Right lobe of liver (tissue), 6 donors: ENCODE data around the gene RASSF4. TPM values are rescaled to one million over a fixed set of nuclear protein-coding genes. Genes with fewer than 3 reads are reported as not detected.
"Not testable (repeated sequence)": the region's sequence is repeated elsewhere in the genome, so short reads cannot be mapped to it uniquely, and the experiment has no call there.

Experiments used
- ATAC-seq, 4 donors: fragments of 200-7000 bp; cut with Tn5 transposase; one replicate each; pipeline ENCODE4 v1.9.1; 2020; ENCODE audit warnings: mild to moderate bottlenecking in 4 of 4, moderate library complexity in 4 of 4
- DNase-seq, 3 donors: peaks; one replicate each; pipeline ENCODE4 v3.0.0-alpha.2; 2020
- H3K27ac ChIP-seq, 3 donors: fragments of 200-600 bp; one replicate each; pipeline ENCODE4 v1.8.0; 2022
- H3K27me3 ChIP-seq, 2 donors: fragments of 200-600 bp; one replicate each; pipeline ENCODE4 v1.8.0; 2022
- H3K36me3 ChIP-seq, 4 donors: fragments of 200-600 bp; sonication (generic) in 1 of 4; one replicate each; pipeline versions ENCODE4 v1.5.1 to v1.8.0; 2017 to 2022; ENCODE audit warnings: control low read depth in 1 of 4
- H3K4me1 ChIP-seq, 4 donors: fragments of 200-600 bp; sonication (generic) in 1 of 4; one replicate each; pipeline versions ENCODE4 v1.5.1 to v1.8.0; 2017 to 2022; ENCODE audit warnings: control low read depth in 1 of 4
- H3K4me3 ChIP-seq, 3 donors: fragments of 200-600 bp; one replicate each; pipeline ENCODE4 v1.8.0; 2022
- H3K9me3 ChIP-seq, 4 donors: fragments of 200-600 bp; sonication (generic) in 1 of 4; one replicate each; pipeline versions ENCODE4 v1.5.1 to v1.8.0; 2017 to 2022; ENCODE audit warnings: control low read depth in 1 of 4
- POLR2A ChIP-seq: fragments of 450-650 bp; IDR thresholded peaks from one replicate; pipeline ENCODE4 v1.6.1; 2017; ENCODE audit warnings: antibody characterized with exemption, mild to moderate bottlenecking
- WGBS: methylation state at CpG from one replicate; pipeline ENCODE4 v1.1.6; 2018; ENCODE audit warnings: low coverage, low lambda C conversion rate; ENCODE audit not compliant: insufficient coverage; ENCODE audit errors: missing lambda C conversion rate; 5-methylcytosine and 5-hydroxymethylcytosine counted together
- intact Hi-C, 2 donors: fragments of 100-400 bp; cut with DNase I; formaldehyde crosslinking; loops; one replicate each; pipeline versions ENCODE4 v1.11.2 to v1.14.1; 2022
- total RNA-seq, 6 experiments: library from RNA; depleted of rRNA in 2 of 6; stranded (reverse); fragments of >200 nt in 2 of 6; fragmentation: NEBNext Ultra II Directional in 3 of 6; extraction: Animal tissue kit (Norgen Biotek cat#: 25700) in 3 of 6; gene quantifications; one replicate each; pipeline versions ENCODE4 v1.1.0 to v1.2.4, GENCODE V29; 2016 to 2023
- TF ChIP-seq, protein P1 (sequence below), 4 donors: fragments of 200-600 bp in 3 of 4; fragments of 450-650 bp in 1 of 4; IDR thresholded peaks; one replicate each; pipeline versions ENCODE4 v1.5.1 to v1.8.0; 2016 to 2022; ENCODE audit warnings: antibody characterized with exemption in 4 of 4, mild to moderate bottlenecking in 2 of 4
- donor health status: DM: no; HTN: yes; CAD: no.
- donor health status: DM: no; HTN: no; CAD: no.
- donor health status: DM: no; HTN: no; CAD: no.
- donor health status: DM: no; HTN: yes; CAD: no.
- donor health status: DM: no; HTN: yes; CAD: no.

RASSF4 gene
- total RNA-seq, 6 experiments from 2014 or later, result 13.6 to 28.5 (median 19.6) TPM

DNA sequence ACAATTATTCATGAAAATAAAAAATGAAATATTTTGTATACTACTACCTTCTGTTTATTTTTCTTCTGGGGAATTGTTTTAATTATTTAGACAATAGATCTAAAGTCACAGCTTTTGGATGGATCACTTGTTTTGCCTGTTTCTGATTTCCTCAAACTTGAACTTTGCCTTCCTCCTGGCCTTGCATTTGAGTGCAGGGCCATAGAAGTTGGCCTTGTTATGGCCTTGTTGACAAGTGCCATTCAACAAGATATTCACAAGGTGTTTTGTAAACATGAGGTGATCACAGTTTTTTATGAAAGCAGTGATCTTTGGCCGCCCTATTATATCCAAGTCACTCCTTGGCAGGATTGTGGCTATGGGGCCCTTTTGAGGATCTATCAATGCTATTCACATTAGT lies 45.7 kb downstream of the RASSF4 start:
- Histone ChIP-seq H3K4me3 (no peak overlapping the region), H3K4me1 (peaks cover 0 to 26% (median 2%) of the 10 kb centered on the region in 4 donors), H3K27ac (no peak overlapping the region), H3K27me3 (no peaks in the 10 kb centered on the region), H3K9me3 (no peaks in the 10 kb centered on the region), H3K36me3 (no peaks in the 10 kb centered on the region)
- 100% methylated on average over 1 of the region's 1 CpG for WGBS
- TF ChIP-seq, protein P1, sequence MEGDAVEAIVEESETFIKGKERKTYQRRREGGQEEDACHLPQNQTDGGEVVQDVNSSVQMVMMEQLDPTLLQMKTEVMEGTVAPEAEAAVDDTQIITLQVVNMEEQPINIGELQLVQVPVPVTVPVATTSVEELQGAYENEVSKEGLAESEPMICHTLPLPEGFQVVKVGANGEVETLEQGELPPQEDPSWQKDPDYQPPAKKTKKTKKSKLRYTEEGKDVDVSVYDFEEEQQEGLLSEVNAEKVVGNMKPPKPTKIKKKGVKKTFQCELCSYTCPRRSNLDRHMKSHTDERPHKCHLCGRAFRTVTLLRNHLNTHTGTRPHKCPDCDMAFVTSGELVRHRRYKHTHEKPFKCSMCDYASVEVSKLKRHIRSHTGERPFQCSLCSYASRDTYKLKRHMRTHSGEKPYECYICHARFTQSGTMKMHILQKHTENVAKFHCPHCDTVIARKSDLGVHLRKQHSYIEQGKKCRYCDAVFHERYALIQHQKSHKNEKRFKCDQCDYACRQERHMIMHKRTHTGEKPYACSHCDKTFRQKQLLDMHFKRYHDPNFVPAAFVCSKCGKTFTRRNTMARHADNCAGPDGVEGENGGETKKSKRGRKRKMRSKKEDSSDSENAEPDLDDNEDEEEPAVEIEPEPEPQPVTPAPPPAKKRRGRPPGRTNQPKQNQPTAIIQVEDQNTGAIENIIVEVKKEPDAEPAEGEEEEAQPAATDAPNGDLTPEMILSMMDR (IDR thresholded peaks at IDR 0.05), result no peak
- no peak for TF ChIP-seq POLR2A
- intact Hi-C loops, result no loop called here
- DNase-seq (no peak), ATAC-seq (no peak)

DNA sequence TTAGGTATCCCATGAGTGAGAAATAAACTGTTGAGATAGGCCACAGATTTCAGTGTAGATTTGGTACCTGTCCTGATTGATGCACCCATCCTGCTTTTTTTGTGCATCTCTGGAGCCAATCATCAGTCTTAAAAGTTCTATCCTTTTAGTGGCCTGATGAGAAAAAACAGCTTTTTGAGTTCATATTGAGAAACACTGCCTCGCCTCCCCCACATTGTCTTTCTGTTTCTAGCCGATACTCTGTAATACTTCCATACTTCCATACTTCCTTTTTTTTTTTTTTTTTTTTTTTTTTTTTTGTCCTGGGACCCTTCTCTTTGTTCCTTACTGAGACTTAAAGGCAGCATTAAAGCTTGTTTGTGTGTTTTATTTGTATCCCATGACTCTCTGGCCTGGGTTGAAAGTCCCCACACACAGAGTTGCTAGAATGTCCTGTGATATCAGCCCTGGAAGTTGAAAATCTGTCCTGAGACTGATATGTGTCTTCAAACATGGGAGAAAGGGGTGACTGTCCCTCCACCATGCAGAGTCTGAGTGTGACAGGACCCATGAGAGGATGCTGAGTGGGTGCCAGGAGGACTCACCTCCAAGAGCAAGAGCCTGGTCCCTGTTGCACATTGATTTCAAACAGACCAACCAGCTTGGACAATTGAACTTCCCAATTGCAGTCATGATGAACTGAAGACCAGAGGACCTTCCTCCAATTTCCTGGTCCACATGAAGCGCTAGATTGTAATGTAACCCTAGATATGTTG lies 46.9 kb downstream of the RASSF4 start:
- Histone ChIP-seq H3K4me1 (peaks cover 0 to 25% (median 2%) of the 10 kb centered on the region in 4 donors), H3K36me3 (no peaks in the 10 kb centered on the region), H3K27ac (no peak overlapping the region), H3K9me3 (no peaks in the 10 kb centered on the region), H3K27me3 (no peaks in the 10 kb centered on the region), H3K4me3 (no peak overlapping the region)
- WGBS, result 67% methylated on average over 1 of the region's 3 CpGs
- ATAC-seq, result no peak
- intact Hi-C loops, result no loop called here
- DNase-seq, result no peak
- TF ChIP-seq POLR2A, result no peak
- TF ChIP-seq, protein P1 (IDR thresholded peaks at IDR 0.05), result no peak

DNA sequence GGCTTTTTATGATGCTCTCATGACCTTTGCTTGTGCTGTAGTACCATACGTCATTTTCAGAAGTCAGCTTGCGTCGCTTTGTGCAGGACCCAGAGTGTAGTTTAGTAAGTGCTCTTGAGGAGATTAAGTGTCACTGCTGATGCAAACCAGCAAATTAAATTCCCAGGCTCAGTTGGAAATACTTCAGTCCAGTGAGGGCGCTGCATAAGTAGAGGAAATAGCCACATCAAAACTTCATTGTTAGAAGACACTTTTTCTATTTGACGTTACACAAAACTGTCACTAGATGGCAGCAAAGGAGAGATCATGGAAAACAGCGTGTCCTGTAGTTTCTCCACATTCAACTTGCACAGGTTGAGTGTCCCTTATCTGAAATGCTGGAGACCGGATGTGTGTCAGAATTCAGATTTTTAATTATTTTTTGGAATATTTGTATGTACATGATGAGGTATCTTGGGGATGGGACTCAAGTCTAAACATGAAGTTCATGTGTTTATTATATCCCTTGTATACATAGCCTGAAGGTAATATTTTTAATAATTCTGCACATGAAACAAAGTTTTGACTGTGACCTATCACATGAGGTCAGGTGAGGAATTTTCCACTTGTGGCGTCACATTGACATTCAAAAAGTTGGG lies 49.0 kb downstream of the RASSF4 start:
- intact Hi-C loops, result no loop called here
- TF ChIP-seq, protein P1 (IDR thresholded peaks at IDR 0.05), result peak; percentile 76 to 93 (median 85)
- TF ChIP-seq POLR2A, result no peak
- H3K36me3 ChIP-seq, result no peaks in the 10 kb centered on the region
- H3K27ac ChIP-seq, result no peak overlapping the region
- peaks cover 0 to 15% (median 2%) of the 10 kb centered on the region in 4 donors for H3K4me1 ChIP-seq
- H3K27me3 ChIP-seq, result no peaks in the 10 kb centered on the region
- H3K4me3 ChIP-seq, result no peak overlapping the region
- peak; percentile 98 to 99 (median 98) for ATAC-seq
- WGBS, result 9% methylated on average over 8 of the region's 8 CpGs
- peak in 1 of 3 donors; percentile 47 for DNase-seq
- H3K9me3 ChIP-seq, result no peaks in the 10 kb centered on the region

DNA sequence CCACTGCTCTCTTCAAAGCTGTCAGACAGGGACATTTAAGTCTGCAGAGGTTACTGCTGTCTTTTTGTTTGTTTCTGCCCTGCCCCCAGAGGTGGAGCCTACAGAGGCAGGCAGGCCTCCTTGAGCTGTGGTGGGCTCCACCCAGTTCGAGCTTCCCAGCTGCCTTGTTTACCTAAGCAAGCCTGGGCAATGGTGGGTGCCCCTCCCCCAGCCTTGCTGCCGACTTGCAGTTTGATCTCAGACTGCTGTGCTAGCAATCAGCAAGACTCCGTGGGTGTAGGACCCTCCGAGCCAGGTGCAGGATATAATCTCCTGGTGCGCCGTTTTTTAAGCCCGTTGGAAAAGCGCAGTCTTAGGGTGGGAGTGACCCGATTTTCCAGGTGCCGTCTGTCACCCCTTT lies 55.0 kb downstream of the RASSF4 start:
- ATAC-seq, DNase-seq, H3K36me3 ChIP-seq, H3K9me3 ChIP-seq, intact Hi-C loops, H3K4me1 ChIP-seq, H3K27ac ChIP-seq, H3K27me3 ChIP-seq, H3K4me3 ChIP-seq: not testable (repeated sequence)
- WGBS, result 95% methylated on average over 3 of the region's 10 CpGs

DNA sequence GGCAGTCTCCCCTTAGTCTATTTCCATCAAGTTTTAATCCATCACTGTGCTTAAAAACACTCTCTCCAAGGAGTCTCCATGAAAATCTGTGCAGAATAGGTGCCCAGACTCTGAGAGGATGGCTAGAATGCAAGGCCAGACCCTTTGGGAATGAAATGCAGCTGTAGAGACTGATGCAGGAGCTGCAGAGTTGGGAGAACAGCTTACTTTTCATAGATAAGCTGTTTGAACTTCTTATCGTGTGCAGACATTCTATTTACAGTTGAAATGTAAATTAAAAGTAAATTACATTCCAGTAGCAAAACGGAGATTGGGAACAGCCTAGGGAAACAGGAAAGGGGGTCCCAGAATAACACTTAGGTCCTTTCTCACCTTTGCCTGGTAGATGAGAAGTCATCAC lies 56.0 kb downstream of the RASSF4 start:
- ATAC-seq, result no peak
- intact Hi-C loops, result no loop called here
- Histone ChIP-seq H3K36me3 (no peaks in the 10 kb centered on the region), H3K9me3 (no peaks in the 10 kb centered on the region), H3K4me3 (no peak overlapping the region), H3K27ac (no peak overlapping the region), H3K4me1 (no peaks in the 10 kb centered on the region), H3K27me3 (no peaks in the 10 kb centered on the region)
- TF ChIP-seq, protein P1 (IDR thresholded peaks at IDR 0.05), result no peak
- no peak for TF ChIP-seq POLR2A
- 57% methylated on average over 2 of the region's 2 CpGs for WGBS
- DNase-seq, result no peak
